GM12872 (cell line): ENCODE measurements around the gene CPNE6.

Experiments used
- TF ChIP-seq, protein P1 (sequence below): IDR thresholded peaks from 3 replicates; pipeline ENCODE4 v1.5.1; 2011; ENCODE audit warnings: low read depth, mild to moderate bottlenecking, low read length, moderate library complexity; ENCODE audit not compliant: insufficient read depth

The CPNE6 gene

GRCh38 chr14:24103451-24103850, 32.1 kb downstream of the CPNE6 start:
- TF ChIP-seq, protein P1, sequence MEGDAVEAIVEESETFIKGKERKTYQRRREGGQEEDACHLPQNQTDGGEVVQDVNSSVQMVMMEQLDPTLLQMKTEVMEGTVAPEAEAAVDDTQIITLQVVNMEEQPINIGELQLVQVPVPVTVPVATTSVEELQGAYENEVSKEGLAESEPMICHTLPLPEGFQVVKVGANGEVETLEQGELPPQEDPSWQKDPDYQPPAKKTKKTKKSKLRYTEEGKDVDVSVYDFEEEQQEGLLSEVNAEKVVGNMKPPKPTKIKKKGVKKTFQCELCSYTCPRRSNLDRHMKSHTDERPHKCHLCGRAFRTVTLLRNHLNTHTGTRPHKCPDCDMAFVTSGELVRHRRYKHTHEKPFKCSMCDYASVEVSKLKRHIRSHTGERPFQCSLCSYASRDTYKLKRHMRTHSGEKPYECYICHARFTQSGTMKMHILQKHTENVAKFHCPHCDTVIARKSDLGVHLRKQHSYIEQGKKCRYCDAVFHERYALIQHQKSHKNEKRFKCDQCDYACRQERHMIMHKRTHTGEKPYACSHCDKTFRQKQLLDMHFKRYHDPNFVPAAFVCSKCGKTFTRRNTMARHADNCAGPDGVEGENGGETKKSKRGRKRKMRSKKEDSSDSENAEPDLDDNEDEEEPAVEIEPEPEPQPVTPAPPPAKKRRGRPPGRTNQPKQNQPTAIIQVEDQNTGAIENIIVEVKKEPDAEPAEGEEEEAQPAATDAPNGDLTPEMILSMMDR, result no peak

- TF ChIP-seq, protein P1, result no peak
These were observed 35.4 kb downstream of the CPNE6 start for GRCh38 chr14:24106672-24107271.

- TF ChIP-seq, protein P1, result no peak
These were observed 37.0 kb downstream of the CPNE6 start for GRCh38 chr14:24108336-24108874.

- TF ChIP-seq, protein P1, result no peak
These were observed 38.7 kb downstream of the CPNE6 start for GRCh38 chr14:24110060-24110459.

GRCh38 chr14:24110523-24110922, 39.2 kb downstream of the CPNE6 start:
- TF ChIP-seq, protein P1, result no peak

DNA sequence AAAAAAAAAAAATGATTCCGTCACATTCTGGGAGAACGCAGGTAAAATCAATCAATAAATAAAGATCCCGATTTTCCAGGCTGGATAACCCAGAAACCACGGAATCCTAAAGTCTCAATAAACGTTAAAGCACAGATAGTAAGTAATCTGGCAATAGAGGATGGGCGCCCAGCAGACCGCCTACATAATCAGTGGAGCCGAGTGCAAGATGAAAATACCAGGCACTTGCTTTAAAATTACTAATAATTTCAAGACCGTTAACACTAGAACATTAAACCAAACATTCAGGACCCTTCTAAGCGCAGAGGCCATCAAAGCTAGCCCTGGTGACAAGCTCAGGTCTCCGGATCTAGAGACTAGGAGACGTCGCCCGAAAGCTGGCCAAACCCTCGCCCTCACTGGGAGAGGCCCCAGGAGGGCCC, 42.0 kb downstream of the CPNE6 start:
- TF ChIP-seq, protein P1, result no peak

- TF ChIP-seq, protein P1, result no peak
These were observed 42.6 kb downstream of the CPNE6 start for GRCh38 chr14:24113801-24114531.
